ENCODE measurements around the gene FAM111B. TPM values are rescaled to one million over a fixed set of nuclear protein-coding genes. Genes with fewer than 3 reads are reported as not detected.

Gene FAM111B
- total RNA-seq, 1 donor from 2014 or later, result 3.2 TPM

DNA sequence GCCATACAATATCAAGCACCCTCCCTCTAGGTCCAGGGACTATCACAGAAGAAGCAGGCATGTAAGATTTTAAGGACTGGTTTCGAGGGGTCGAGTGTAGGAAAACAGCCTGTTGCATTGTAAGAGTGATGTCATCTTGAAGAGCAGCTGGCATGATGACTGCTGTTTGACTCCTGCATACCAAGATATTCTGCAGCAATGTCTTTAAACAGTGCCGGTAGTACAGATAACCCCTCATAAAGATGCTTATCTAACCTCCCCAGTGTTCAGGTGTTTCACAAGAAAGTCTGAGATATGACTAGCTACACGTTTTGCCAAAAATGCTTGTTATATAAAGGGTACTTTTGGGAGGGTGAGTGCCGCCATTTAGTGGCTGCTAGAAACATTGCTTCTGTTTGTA, 47.6 kb downstream of the FAM111B start:
- TF ChIP-seq, protein P1, sequence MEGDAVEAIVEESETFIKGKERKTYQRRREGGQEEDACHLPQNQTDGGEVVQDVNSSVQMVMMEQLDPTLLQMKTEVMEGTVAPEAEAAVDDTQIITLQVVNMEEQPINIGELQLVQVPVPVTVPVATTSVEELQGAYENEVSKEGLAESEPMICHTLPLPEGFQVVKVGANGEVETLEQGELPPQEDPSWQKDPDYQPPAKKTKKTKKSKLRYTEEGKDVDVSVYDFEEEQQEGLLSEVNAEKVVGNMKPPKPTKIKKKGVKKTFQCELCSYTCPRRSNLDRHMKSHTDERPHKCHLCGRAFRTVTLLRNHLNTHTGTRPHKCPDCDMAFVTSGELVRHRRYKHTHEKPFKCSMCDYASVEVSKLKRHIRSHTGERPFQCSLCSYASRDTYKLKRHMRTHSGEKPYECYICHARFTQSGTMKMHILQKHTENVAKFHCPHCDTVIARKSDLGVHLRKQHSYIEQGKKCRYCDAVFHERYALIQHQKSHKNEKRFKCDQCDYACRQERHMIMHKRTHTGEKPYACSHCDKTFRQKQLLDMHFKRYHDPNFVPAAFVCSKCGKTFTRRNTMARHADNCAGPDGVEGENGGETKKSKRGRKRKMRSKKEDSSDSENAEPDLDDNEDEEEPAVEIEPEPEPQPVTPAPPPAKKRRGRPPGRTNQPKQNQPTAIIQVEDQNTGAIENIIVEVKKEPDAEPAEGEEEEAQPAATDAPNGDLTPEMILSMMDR (IDR thresholded peaks at IDR 0.05; ENCODE audit: insufficient read depth, low read length, poor library complexity, severe bottlenecking), result no peak
- Histone ChIP-seq H3K4me3 (ENCODE audit: low read depth, low read length) (no peak overlapping the region), H3K36me3 (ENCODE audit: control insufficient read depth, insufficient read depth, low read length) (no peaks in the 10 kb centered on the region), H3K27me3 (ENCODE audit: control insufficient read depth, insufficient read depth, low read length) (no peaks in the 10 kb centered on the region)
- DNase-seq (ENCODE audit: low read depth), result no peak

DNA sequence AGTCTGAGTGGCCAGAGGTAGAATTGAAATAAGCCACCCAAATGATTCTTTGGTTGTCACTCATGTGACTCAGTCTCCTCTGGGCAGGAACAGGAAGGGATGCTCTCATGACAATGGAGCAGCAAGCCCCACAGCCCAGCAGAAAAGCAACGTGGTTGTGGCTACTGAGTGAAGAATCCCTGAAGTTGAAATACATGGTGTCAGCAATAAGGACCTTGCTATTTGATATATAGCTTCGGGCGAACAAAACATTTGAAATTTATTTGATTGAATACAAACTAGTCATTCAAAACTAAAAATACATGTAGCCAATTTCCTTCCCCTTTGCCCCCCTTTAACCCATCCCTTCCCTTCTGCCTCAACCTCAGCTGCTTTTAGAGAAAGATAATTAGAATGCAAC, 50.4 kb downstream of the FAM111B start:
- DNase-seq (ENCODE audit: low read depth), result no peak
- Histone ChIP-seq H3K27me3 (ENCODE audit: control insufficient read depth, insufficient read depth, low read length) (no peaks in the 10 kb centered on the region), H3K4me3 (ENCODE audit: low read depth, low read length) (no peak overlapping the region), H3K36me3 (ENCODE audit: control insufficient read depth, insufficient read depth, low read length) (no peaks in the 10 kb centered on the region)
- TF ChIP-seq, protein P1 (IDR thresholded peaks at IDR 0.05; ENCODE audit: insufficient read depth, low read length, poor library complexity, severe bottlenecking), result no peak

DNA sequence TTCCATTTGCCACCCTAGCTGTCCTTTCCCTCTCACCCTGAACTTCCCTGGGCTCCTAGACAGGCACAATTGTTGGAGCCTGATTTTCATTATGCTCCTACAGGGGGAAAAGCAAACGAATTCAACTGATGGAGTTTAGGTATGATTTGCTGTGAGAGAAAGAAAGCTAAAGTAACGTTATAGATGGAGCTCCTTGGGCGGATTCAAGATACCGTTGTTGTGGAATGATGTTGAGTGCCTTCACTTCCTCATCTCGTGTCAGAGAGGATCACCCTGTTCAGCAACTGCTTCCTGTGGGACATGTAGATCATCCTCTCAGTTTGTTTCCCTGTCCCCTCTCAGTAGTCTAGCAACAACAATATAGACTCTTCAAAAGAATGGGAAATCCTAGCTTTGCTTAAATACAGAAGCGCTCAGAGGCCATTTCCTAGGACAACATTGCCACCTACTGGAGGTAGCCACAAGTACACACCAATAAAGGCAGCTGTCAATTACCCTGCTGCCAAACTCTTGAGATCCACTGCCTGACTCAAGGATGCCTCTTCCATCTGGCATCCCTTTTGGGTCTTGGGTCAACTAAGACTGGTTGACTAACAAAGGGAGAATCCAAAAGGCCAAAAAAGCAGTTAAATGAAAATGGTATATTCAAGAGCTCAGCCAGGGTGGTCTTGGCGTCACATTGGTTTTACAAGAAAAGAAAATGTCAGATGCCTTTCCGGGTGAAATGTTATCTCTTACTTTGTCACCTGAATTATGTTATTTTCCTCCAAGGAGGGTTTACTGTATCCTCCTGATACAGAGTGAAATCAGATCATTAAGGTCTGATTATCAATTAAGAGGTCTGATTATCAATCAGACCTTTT, 51.4 kb downstream of the FAM111B start:
- TF ChIP-seq, protein P1 (IDR thresholded peaks at IDR 0.05; ENCODE audit: insufficient read depth, low read length, poor library complexity, severe bottlenecking), result peak; percentile 68
- H3K27me3 ChIP-seq (ENCODE audit: control insufficient read depth, insufficient read depth, low read length), result no peaks in the 10 kb centered on the region
- no peak for DNase-seq (ENCODE audit: low read depth)
- no peaks in the 10 kb centered on the region for H3K36me3 ChIP-seq (ENCODE audit: control insufficient read depth, insufficient read depth, low read length)
- no peak overlapping the region for H3K4me3 ChIP-seq (ENCODE audit: low read depth, low read length)

DNA sequence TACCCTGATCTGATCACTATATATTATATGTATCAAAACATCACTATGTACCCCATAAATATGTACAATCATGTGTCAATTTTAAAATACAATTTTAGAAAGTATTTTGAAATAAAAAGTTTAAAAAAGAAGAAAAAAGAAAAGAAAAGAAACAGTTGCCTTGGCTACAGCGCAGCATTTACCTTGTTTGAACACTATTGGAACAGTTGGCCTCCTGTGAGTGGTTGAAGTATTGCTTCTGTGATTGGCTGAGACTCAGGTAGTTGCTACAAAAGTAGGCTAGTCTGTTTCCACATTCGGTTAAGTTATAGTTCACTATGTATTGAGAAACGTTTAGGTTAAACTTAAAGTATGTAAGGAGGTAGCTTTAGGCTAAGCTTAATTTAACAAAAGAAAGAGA, 57.0 kb downstream of the FAM111B start:
- H3K27me3 ChIP-seq (ENCODE audit: control insufficient read depth, insufficient read depth, low read length), result no peaks in the 10 kb centered on the region
- DNase-seq (ENCODE audit: low read depth), result no peak
- H3K4me3 ChIP-seq (ENCODE audit: low read depth, low read length), result no peak overlapping the region
- TF ChIP-seq, protein P1 (IDR thresholded peaks at IDR 0.05; ENCODE audit: insufficient read depth, low read length, poor library complexity, severe bottlenecking), result no peak
- no peaks in the 10 kb centered on the region for H3K36me3 ChIP-seq (ENCODE audit: control insufficient read depth, insufficient read depth, low read length)

DNA sequence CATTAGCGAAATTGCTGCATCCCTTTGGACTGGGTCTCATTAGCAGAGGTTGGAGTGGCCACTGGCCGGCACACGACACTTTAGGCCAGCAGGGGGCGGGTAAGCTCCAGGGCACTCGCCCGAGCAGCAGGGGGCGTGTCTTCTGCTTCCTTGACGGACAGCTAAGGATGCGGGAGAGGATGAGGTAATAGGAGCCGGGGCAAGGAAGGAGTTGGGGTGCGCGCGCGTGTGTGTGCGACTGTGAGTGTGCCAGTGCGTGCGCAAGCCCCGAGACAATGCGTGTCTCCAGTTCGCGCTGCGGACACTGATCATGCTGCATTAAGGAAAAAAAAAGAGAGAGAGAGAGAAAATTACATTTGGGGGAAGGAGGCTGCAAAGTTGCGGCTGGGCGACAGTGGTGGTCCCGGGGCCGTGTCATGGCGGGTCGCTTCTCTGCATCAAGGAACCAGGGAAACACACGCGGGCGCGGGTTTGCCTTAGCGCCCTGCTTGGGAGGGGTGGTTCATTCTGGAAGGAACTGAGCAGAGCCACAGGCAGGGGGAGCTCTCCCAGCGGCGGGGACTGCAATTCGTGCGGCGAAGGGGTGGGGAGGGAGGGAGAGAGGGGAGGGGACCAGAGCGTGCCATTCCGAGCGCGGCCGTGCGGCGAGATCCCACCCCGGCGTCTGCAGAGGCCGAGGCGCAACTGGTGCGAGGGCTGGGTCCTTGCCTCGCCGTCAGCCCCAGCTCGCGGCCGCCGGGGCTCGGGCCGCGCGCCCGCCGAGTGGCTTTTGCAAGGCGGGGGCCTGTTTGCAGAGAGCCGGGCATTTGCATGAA, 64.7 kb downstream of the FAM111B start, which contains the start of gene DTX4:
DTX4 (plus strand) TSS at position 625 of the 815 bp plus-strand sequence. CDS start 464 bp downstream, outside the sequence.
- Histone ChIP-seq H3K4me3 (ENCODE audit: low read depth, low read length) (peak within 1 kb of the TSS; percentile 48), H3K27me3 (ENCODE audit: control insufficient read depth, insufficient read depth, low read length) (no peaks in the 10 kb centered on the region), H3K36me3 (ENCODE audit: control insufficient read depth, insufficient read depth, low read length) (no peaks in the 10 kb centered on the region)
- TF ChIP-seq, protein P1 (IDR thresholded peaks at IDR 0.05; ENCODE audit: insufficient read depth, low read length, poor library complexity, severe bottlenecking), result peak; percentile 98
- peak; percentile 56 for DNase-seq (ENCODE audit: low read depth)

Data from kidney epithelial cell (primary cell).